Left renal cortex interstitium (tissue), 4 donors: ENCODE results near the gene REX1BD. TPM values are rescaled to one million over a fixed set of nuclear protein-coding genes. Genes with fewer than 3 reads are reported as not detected.

Experiments
- polyA plus RNA-seq, 4 donors: library from polyadenylated mRNA; unstranded; fragments of 120-200 nt; gene quantifications; one replicate each; pipeline ENCODE4 v1.2.1, GENCODE V29; 2013; ENCODE audit not compliant: insufficient read length in 4 of 4

Gene REX1BD
- polyA plus RNA-seq, 4 donors: 22.5 to 51.3 (median 38.4) TPM

Other genes with a start within 250 kb of the REX1BD start
- 10 to 100 TPM; 21.2 to 31.5 (median 26.5) TPM for gene PGPEP1, start 248.2 kb upstream of the REX1BD start, polyA plus RNA-seq
- 10 to 100 TPM in 1 of 4 donors, 1 to 10 TPM in 3; 5.5 to 19.2 (median 8.2) TPM for gene GDF15, start 202.6 kb upstream of the REX1BD start, polyA plus RNA-seq
- gene LRRC25, start 191.2 kb upstream of the REX1BD start, polyA plus RNA-seq: 1 to 10 TPM in 2 of 4 donors, under 1 TPM in 2; 0.79 to 1.9 (median 1.1) TPM
- 100 to 1,000 TPM in 3 of 4 donors, 10 to 100 TPM in 1; 56.3 to 130 (median 114) TPM for gene SSBP4, start 169.4 kb upstream of the REX1BD start, polyA plus RNA-seq
- 100 to 1,000 TPM in 3 of 4 donors, 10 to 100 TPM in 1; 85.7 to 154 (median 134) TPM for gene ISYNA1, start 150.7 kb upstream of the REX1BD start, polyA plus RNA-seq
- gene ELL, start 66.7 kb upstream of the REX1BD start, polyA plus RNA-seq: 10 to 100 TPM in 3 of 4 donors, 1 to 10 TPM in 1; 8.3 to 13.8 (median 12.3) TPM
- gene FKBP8, start 45.2 kb upstream of the REX1BD start, polyA plus RNA-seq: 100 to 1,000 TPM; 155 to 215 (median 193) TPM
- gene KXD1, start 30.9 kb upstream of the REX1BD start, polyA plus RNA-seq: 10 to 100 TPM; 55.5 to 75.7 (median 67.6) TPM
- 1,000 to 10,000 TPM in 1 of 4 donors, 100 to 1,000 TPM in 3; 710 to 1,047 (median 838) TPM for gene UBA52, start 16.9 kb upstream of the REX1BD start, polyA plus RNA-seq
- gene CRLF1, start 18.0 kb downstream of the REX1BD start, polyA plus RNA-seq: 1 to 10 TPM; 3.3 to 7.7 (median 4.1) TPM
- gene TMEM59L, start 24.1 kb downstream of the REX1BD start, polyA plus RNA-seq: 1 to 10 TPM; 2.3 to 4.1 (median 3.7) TPM
- 10 to 100 TPM in 2 of 4 donors, 1 to 10 TPM in 2; 6.4 to 13.3 (median 9.8) TPM for gene KLHL26, start 48.2 kb downstream of the REX1BD start, polyA plus RNA-seq
- gene CRTC1, start 94.9 kb downstream of the REX1BD start, polyA plus RNA-seq: 10 to 100 TPM; 12.2 to 32.4 (median 21.6) TPM
- under 1 TPM in 3 of 4 donors, not detected in 1; 0.11 to 0.39 (median 0.35) TPM for gene COMP, start 202.5 kb downstream of the REX1BD start, polyA plus RNA-seq
- gene UPF1, start 243.2 kb downstream of the REX1BD start, polyA plus RNA-seq: 10 to 100 TPM; 44.6 to 70.4 (median 62.0) TPM